ENCODE measurements around the gene DFFB. TPM values are rescaled to one million over a fixed set of nuclear protein-coding genes. Genes with fewer than 3 reads are reported as not detected.
"Not testable (repeated sequence)": the region's sequence is repeated elsewhere in the genome, so short reads cannot be mapped to it uniquely, and the experiment has no call there.

Gene DFFB
- total and polyA plus RNA-seq, 4 donors: 5.1 to 12.1 (median 5.8) TPM

DNA sequence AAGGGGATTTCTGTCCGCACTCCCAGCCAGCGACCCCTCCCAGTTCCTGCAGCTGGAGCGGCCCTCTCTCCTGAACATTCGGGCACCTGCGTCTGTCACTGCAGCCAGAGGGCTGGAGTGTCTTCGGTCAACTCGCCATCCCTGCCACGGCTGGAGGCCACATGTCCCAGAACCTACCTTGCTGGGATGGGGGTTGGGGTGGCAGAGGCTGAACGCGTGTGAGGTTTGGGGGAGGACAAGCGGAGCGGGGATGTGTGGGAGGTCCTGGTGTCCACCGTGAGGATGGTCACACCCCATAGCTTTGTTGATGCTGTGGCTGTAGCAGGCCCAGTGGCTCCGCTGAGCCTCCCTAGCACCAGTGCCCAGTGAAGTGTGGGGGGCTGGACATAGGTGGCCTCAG lies 57.6 kb downstream of the DFFB start:
- Histone ChIP-seq H3K9ac (ENCODE audit: insufficient read depth in 1 of 2, low read length in 2 of 2) (no peak overlapping the region), H3K27me3 (ENCODE audit: control insufficient read depth in 3 of 3, insufficient read depth in 3 of 3, low read length in 2 of 3) (peaks cover 0 to 3% (median under 1%) of the 10 kb centered on the region in 3 donors), H3K27ac (ENCODE audit: low read depth in 1 of 2, low read length in 1 of 2) (no peak overlapping the region), H3K36me3 (ENCODE audit: control insufficient read depth in 4 of 4, insufficient read depth in 4 of 4, low read length in 4 of 4) (no peaks in the 10 kb centered on the region), H3K4me1 (ENCODE audit: control insufficient read depth in 5 of 5, insufficient read depth in 5 of 5, low read length in 5 of 5) (peaks cover 0 to 11% (median 0%) of the 10 kb centered on the region in 5 donors), H3K9me3 (ENCODE audit: control insufficient read depth in 4 of 4, insufficient read depth in 3 of 4, low read length in 3 of 4) (no peaks in the 10 kb centered on the region), H3K4me3 (no peak overlapping the region)
- DNase-seq (no peak), ATAC-seq (ENCODE audit: insufficient read depth, low FRiP score) (no peak)
- TF ChIP-seq, protein P1, sequence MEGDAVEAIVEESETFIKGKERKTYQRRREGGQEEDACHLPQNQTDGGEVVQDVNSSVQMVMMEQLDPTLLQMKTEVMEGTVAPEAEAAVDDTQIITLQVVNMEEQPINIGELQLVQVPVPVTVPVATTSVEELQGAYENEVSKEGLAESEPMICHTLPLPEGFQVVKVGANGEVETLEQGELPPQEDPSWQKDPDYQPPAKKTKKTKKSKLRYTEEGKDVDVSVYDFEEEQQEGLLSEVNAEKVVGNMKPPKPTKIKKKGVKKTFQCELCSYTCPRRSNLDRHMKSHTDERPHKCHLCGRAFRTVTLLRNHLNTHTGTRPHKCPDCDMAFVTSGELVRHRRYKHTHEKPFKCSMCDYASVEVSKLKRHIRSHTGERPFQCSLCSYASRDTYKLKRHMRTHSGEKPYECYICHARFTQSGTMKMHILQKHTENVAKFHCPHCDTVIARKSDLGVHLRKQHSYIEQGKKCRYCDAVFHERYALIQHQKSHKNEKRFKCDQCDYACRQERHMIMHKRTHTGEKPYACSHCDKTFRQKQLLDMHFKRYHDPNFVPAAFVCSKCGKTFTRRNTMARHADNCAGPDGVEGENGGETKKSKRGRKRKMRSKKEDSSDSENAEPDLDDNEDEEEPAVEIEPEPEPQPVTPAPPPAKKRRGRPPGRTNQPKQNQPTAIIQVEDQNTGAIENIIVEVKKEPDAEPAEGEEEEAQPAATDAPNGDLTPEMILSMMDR (IDR thresholded peaks at IDR 0.05; ENCODE audit: control extremely low read depth, extremely low read depth): no peak
- 88 to 95% methylated on average over 14 of the region's 14 CpGs for WGBS, 2 donors

DNA sequence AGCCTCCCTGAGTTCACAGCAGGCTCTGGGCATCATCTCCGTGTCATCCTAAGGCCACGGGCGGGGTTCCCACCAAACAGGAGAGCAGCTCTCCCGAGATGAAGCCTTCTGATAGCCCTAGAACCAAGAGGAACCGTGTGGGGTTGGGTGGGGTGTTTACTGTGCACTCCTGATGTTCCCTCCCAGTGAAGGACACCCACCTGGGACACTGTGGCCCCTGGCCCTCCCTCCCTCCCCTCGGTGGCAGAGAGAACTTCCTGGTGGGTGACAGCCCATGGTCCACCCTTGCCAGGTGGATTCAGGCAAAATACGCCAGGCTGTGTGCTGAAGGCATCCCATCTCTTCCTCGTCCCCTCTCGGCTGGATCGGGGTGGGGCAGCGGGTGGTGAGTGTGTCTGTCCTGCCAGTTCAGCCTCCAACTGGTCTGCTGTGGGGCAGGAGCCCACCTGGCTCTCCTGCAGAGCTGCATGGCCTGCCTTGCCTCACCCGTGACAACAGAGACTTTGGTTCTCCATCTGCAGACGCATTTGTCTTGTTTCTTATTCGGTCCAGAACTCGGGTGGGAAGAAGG lies 58.4 kb downstream of the DFFB start:
- 81 to 84% methylated on average over 15 of the region's 15 CpGs for WGBS, 2 donors
- no peak for ATAC-seq (ENCODE audit: insufficient read depth, low FRiP score)
- peaks cover 0 to 11% (median 0%) of the 10 kb centered on the region in 5 donors for H3K4me1 ChIP-seq (ENCODE audit: control insufficient read depth in 5 of 5, insufficient read depth in 5 of 5, low read length in 5 of 5)
- no peaks in the 10 kb centered on the region for H3K9me3 ChIP-seq (ENCODE audit: control insufficient read depth in 4 of 4, insufficient read depth in 3 of 4, low read length in 3 of 4)
- peaks cover 0 to 3% (median 0%) of the 10 kb centered on the region in 3 donors for H3K27me3 ChIP-seq (ENCODE audit: control insufficient read depth in 3 of 3, insufficient read depth in 3 of 3, low read length in 2 of 3)
- H3K36me3 ChIP-seq (ENCODE audit: control insufficient read depth in 4 of 4, insufficient read depth in 4 of 4, low read length in 4 of 4): no peaks in the 10 kb centered on the region
- H3K27ac ChIP-seq (ENCODE audit: low read depth in 1 of 2, low read length in 1 of 2): no peak overlapping the region
- H3K9ac ChIP-seq (ENCODE audit: insufficient read depth in 1 of 2, low read length in 2 of 2): no peak overlapping the region
- H3K4me3 ChIP-seq: no peak overlapping the region
- TF ChIP-seq, protein P1 (IDR thresholded peaks at IDR 0.05; ENCODE audit: control extremely low read depth, extremely low read depth): no peak
- no peak for DNase-seq

DNA sequence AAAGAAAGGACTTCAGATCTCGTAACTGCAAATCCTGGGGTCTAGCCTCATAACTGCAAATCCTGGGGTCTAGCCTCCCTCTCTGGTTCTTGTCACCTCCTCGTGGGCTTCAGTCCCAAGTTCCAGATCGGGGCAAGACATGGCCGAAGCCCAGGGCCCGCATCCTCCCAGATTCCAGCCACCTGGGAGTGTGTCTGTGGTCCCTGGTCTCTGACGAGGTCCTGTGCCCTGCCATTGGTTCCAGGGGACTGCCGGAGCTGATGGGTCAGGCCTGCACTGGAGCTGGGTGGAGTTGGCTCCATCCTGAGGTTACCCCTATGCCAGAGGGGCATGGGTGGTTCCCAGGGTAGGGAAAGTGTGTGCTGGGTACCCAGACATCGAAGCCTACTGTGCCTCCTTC lies 60.5 kb downstream of the DFFB start:
- no peak for ATAC-seq (ENCODE audit: insufficient read depth, low FRiP score)
- H3K9me3 ChIP-seq (ENCODE audit: control insufficient read depth in 4 of 4, insufficient read depth in 3 of 4, low read length in 3 of 4): no peaks in the 10 kb centered on the region
- H3K9ac ChIP-seq (ENCODE audit: insufficient read depth in 1 of 2, low read length in 2 of 2): no peak overlapping the region
- no peaks in the 10 kb centered on the region for H3K27me3 ChIP-seq (ENCODE audit: control insufficient read depth in 3 of 3, insufficient read depth in 3 of 3, low read length in 2 of 3)
- DNase-seq: no peak
- H3K27ac ChIP-seq (ENCODE audit: low read depth in 1 of 2, low read length in 1 of 2): no peak overlapping the region
- H3K4me1 ChIP-seq (ENCODE audit: control insufficient read depth in 5 of 5, insufficient read depth in 5 of 5, low read length in 5 of 5): peaks cover 0 to 9% (median 0%) of the 10 kb centered on the region in 5 donors
- 79 to 90% methylated on average over 8 of the region's 8 CpGs for WGBS, 2 donors
- H3K36me3 ChIP-seq (ENCODE audit: control insufficient read depth in 4 of 4, insufficient read depth in 4 of 4, low read length in 4 of 4): no peaks in the 10 kb centered on the region
- no peak overlapping the region for H3K4me3 ChIP-seq
- TF ChIP-seq, protein P1 (IDR thresholded peaks at IDR 0.05; ENCODE audit: control extremely low read depth, extremely low read depth): no peak

DNA sequence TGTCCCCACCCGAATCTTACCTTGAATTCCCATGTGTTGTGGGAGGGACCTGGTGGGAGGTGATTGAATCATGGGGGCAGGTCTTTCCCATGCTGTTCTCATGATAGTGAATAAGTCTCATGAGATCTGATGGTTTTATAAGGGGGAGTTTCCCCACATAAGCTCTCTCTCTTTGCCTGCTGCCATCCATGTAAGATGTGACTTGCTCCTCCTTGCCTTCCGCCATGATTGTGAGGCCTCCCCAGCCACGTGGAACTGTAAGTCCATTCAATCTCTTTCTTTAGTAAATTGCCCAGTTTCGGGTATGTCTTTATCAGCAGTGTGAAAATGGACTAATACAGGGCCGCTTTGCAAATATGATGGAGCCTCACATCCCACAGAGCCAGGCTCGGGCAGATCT lies 61.1 kb downstream of the DFFB start:
- H3K9ac ChIP-seq (ENCODE audit: insufficient read depth in 1 of 2, low read length in 2 of 2); ATAC-seq (ENCODE audit: insufficient read depth, low FRiP score); H3K9me3 ChIP-seq (ENCODE audit: control insufficient read depth in 4 of 4, insufficient read depth in 3 of 4, low read length in 3 of 4); H3K27ac ChIP-seq (ENCODE audit: low read depth in 1 of 2, low read length in 1 of 2); H3K4me1 ChIP-seq (ENCODE audit: control insufficient read depth in 5 of 5, insufficient read depth in 5 of 5, low read length in 5 of 5); H3K4me3 ChIP-seq; DNase-seq; H3K27me3 ChIP-seq (ENCODE audit: control insufficient read depth in 3 of 3, insufficient read depth in 3 of 3, low read length in 2 of 3); H3K36me3 ChIP-seq (ENCODE audit: control insufficient read depth in 4 of 4, insufficient read depth in 4 of 4, low read length in 4 of 4): not testable (repeated sequence)
- 78% methylated on average over 6 of the region's 6 CpGs for WGBS, 2 donors

Data from lung (tissue), 12 donors.